ENCODE data around the gene CPLX4.

CPLX4 gene

GRCh38 chr18:59271606-59272220 lies 46.7 kb downstream of the CPLX4 start:
- Histone ChIP-seq H3K9me3 (ENCODE audit: control insufficient read depth, insufficient read depth, low read length) (no peaks in the 10 kb centered on the region), H3K27me3 (ENCODE audit: control insufficient read depth, insufficient read depth, low read length) (peaks cover 81% of the 10 kb centered on the region), H3K36me3 (ENCODE audit: control insufficient read depth, insufficient read depth, low read length) (no peaks in the 10 kb centered on the region), H3K4me1 (ENCODE audit: control insufficient read depth, insufficient read depth, low read length) (peaks cover 5% of the 10 kb centered on the region), H3K27ac (ENCODE audit: low read length) (no peak overlapping the region), H3K4me3 (ENCODE audit: low read length) (no peak overlapping the region; the same call in 1 of the 2 replicates)
- DNase-seq (ENCODE audit: low read depth, low spot score) = no peak
- no CpG with 5 or more reads among the region's 14 CpGs for WGBS (ENCODE audit: insufficient coverage, insufficient read length)

GRCh38 chr18:59270689-59271257 lies 47.7 kb downstream of the CPLX4 start:
- DNase-seq (ENCODE audit: low read depth, low spot score) = no peak
- Histone ChIP-seq H3K27ac (ENCODE audit: low read length) (no peak overlapping the region), H3K27me3 (ENCODE audit: control insufficient read depth, insufficient read depth, low read length) (peaks cover 81% of the 10 kb centered on the region), H3K36me3 (ENCODE audit: control insufficient read depth, insufficient read depth, low read length) (no peaks in the 10 kb centered on the region), H3K9me3 (ENCODE audit: control insufficient read depth, insufficient read depth, low read length) (no peaks in the 10 kb centered on the region), H3K4me1 (ENCODE audit: control insufficient read depth, insufficient read depth, low read length) (peaks cover 2% of the 10 kb centered on the region; the same call in 1 of the 2 replicates), H3K4me3 (ENCODE audit: low read length) (no peak overlapping the region)
- no CpG with 5 or more reads among the region's 4 CpGs for WGBS (ENCODE audit: insufficient coverage, insufficient read length)

GRCh38 chr18:59269563-59270119 lies 48.8 kb downstream of the CPLX4 start:
- DNase-seq (ENCODE audit: low read depth, low spot score) = no peak
- no CpG with 5 or more reads among the region's 17 CpGs for WGBS (ENCODE audit: insufficient coverage, insufficient read length)
- no peaks in the 10 kb centered on the region for H3K9me3 ChIP-seq (ENCODE audit: control insufficient read depth, insufficient read depth, low read length)
- peak overlapping the region; percentile 53; the same call in 1 of the 2 replicates for H3K4me3 ChIP-seq (ENCODE audit: low read length)
- no peak overlapping the region for H3K27ac ChIP-seq (ENCODE audit: low read length)
- H3K36me3 ChIP-seq (ENCODE audit: control insufficient read depth, insufficient read depth, low read length) = no peaks in the 10 kb centered on the region
- H3K4me1 ChIP-seq (ENCODE audit: control insufficient read depth, insufficient read depth, low read length) = peaks cover 2% of the 10 kb centered on the region; the same call in 1 of the 2 replicates
- H3K27me3 ChIP-seq (ENCODE audit: control insufficient read depth, insufficient read depth, low read length) = peaks cover 81% of the 10 kb centered on the region

GRCh38 chr18:59268721-59269562 lies 49.5 kb downstream of the CPLX4 start:
- H3K27me3 ChIP-seq (ENCODE audit: control insufficient read depth, insufficient read depth, low read length) = peaks cover 81% of the 10 kb centered on the region

GRCh38 chr18:59268127-59268720 lies 50.2 kb downstream of the CPLX4 start:
- no peak overlapping the region for H3K27ac ChIP-seq (ENCODE audit: low read length)
- peaks cover 86% of the 10 kb centered on the region for H3K27me3 ChIP-seq (ENCODE audit: control insufficient read depth, insufficient read depth, low read length)
- no peak for DNase-seq (ENCODE audit: low read depth, low spot score)
- H3K4me1 ChIP-seq (ENCODE audit: control insufficient read depth, insufficient read depth, low read length) = peaks cover 4% of the 10 kb centered on the region; the same call in 1 of the 2 replicates
- no peaks in the 10 kb centered on the region for H3K9me3 ChIP-seq (ENCODE audit: control insufficient read depth, insufficient read depth, low read length)
- WGBS (ENCODE audit: insufficient coverage, insufficient read length) = no CpG with 5 or more reads among the region's 28 CpGs
- H3K4me3 ChIP-seq (ENCODE audit: low read length) = no peak overlapping the region; the same call in 1 of the 2 replicates
- no peaks in the 10 kb centered on the region for H3K36me3 ChIP-seq (ENCODE audit: control insufficient read depth, insufficient read depth, low read length)

More at GRCh38 chr18:59268721-59269562, 49.5 kb downstream of the CPLX4 start:
- DNase-seq (ENCODE audit: low read depth, low spot score) = no peak
- Histone ChIP-seq H3K36me3 (ENCODE audit: control insufficient read depth, insufficient read depth, low read length) (no peaks in the 10 kb centered on the region), H3K9me3 (ENCODE audit: control insufficient read depth, insufficient read depth, low read length) (no peaks in the 10 kb centered on the region), H3K4me3 (ENCODE audit: low read length) (peak overlapping the region; percentile 53; the same call in 1 of the 2 replicates), H3K27ac (ENCODE audit: low read length) (no peak overlapping the region), H3K4me1 (ENCODE audit: control insufficient read depth, insufficient read depth, low read length) (peaks cover 2% of the 10 kb centered on the region; the same call in 1 of the 2 replicates)
- WGBS (ENCODE audit: insufficient coverage, insufficient read length) = no CpG with 5 or more reads among the region's 90 CpGs

GRCh38 chr18:59267503-59268126 lies 50.8 kb downstream of the CPLX4 start:
- no peaks in the 10 kb centered on the region for H3K36me3 ChIP-seq (ENCODE audit: control insufficient read depth, insufficient read depth, low read length)
- H3K27me3 ChIP-seq (ENCODE audit: control insufficient read depth, insufficient read depth, low read length) = peaks cover 89% of the 10 kb centered on the region
- H3K4me1 ChIP-seq (ENCODE audit: control insufficient read depth, insufficient read depth, low read length) = peaks cover 4% of the 10 kb centered on the region; the same call in 1 of the 2 replicates
- no CpG with 5 or more reads among the region's 41 CpGs for WGBS (ENCODE audit: insufficient coverage, insufficient read length)
- no peaks in the 10 kb centered on the region for H3K9me3 ChIP-seq (ENCODE audit: control insufficient read depth, insufficient read depth, low read length)
- H3K27ac ChIP-seq (ENCODE audit: low read length) = no peak overlapping the region
- DNase-seq (ENCODE audit: low read depth, low spot score) = no peak
- H3K4me3 ChIP-seq (ENCODE audit: low read length) = peak overlapping the region; percentile 7; the same call in 1 of the 2 replicates

- Histone ChIP-seq H3K4me1 (ENCODE audit: control insufficient read depth, insufficient read depth, low read length) (peaks cover 4% of the 10 kb centered on the region; the same call in 1 of the 2 replicates), H3K36me3 (ENCODE audit: control insufficient read depth, insufficient read depth, low read length) (no peaks in the 10 kb centered on the region), H3K27ac (ENCODE audit: low read length) (no peak overlapping the region), H3K27me3 (ENCODE audit: control insufficient read depth, insufficient read depth, low read length) (peaks cover 82% of the 10 kb centered on the region), H3K9me3 (ENCODE audit: control insufficient read depth, insufficient read depth, low read length) (no peaks in the 10 kb centered on the region), H3K4me3 (ENCODE audit: low read length) (no peak overlapping the region)
- no peak for DNase-seq (ENCODE audit: low read depth, low spot score)
- no CpG with 5 or more reads among the region's 10 CpGs for WGBS (ENCODE audit: insufficient coverage, insufficient read length)
Observed at GRCh38 chr18:59266886-59267502, 51.5 kb downstream of the CPLX4 start.

GRCh38 chr18:59266459-59266858 lies 52.0 kb downstream of the CPLX4 start:
- no peak for DNase-seq (ENCODE audit: low read depth, low spot score)
- Histone ChIP-seq H3K4me1 (ENCODE audit: control insufficient read depth, insufficient read depth, low read length) (peaks cover 3% of the 10 kb centered on the region; the same call in 1 of the 2 replicates), H3K36me3 (ENCODE audit: control insufficient read depth, insufficient read depth, low read length) (no peaks in the 10 kb centered on the region), H3K9me3 (ENCODE audit: control insufficient read depth, insufficient read depth, low read length) (no peaks in the 10 kb centered on the region), H3K27ac (ENCODE audit: low read length) (no peak overlapping the region), H3K4me3 (ENCODE audit: low read length) (no peak overlapping the region), H3K27me3 (ENCODE audit: control insufficient read depth, insufficient read depth, low read length) (peaks cover 77% of the 10 kb centered on the region)
- no CpG with 5 or more reads among the region's 1 CpG for WGBS (ENCODE audit: insufficient coverage, insufficient read length)

GRCh38 chr18:59265974-59266369 lies 52.5 kb downstream of the CPLX4 start:
- Histone ChIP-seq H3K27ac (ENCODE audit: low read length) (no peak overlapping the region), H3K4me3 (ENCODE audit: low read length) (no peak overlapping the region), H3K9me3 (ENCODE audit: control insufficient read depth, insufficient read depth, low read length) (no peaks in the 10 kb centered on the region), H3K4me1 (ENCODE audit: control insufficient read depth, insufficient read depth, low read length) (peaks cover 3% of the 10 kb centered on the region; the same call in 1 of the 2 replicates), H3K27me3 (ENCODE audit: control insufficient read depth, insufficient read depth, low read length) (peaks cover 72% of the 10 kb centered on the region), H3K36me3 (ENCODE audit: control insufficient read depth, insufficient read depth, low read length) (no peaks in the 10 kb centered on the region)
- DNase-seq (ENCODE audit: low read depth, low spot score) = no peak
- WGBS (ENCODE audit: insufficient coverage, insufficient read length) = no CpG with 5 or more reads among the region's 12 CpGs

All from iPS DF 6.9 (cell line).